ENCODE data around the gene YPEL2. TPM values are rescaled to one million over a fixed set of nuclear protein-coding genes. Genes with fewer than 3 reads are reported as not detected.

YPEL2 gene
- total RNA-seq, 1 experiment from 2014 or later = 6.1 TPM

GRCh38 chr17:59434429-59434828 is 103.0 kb downstream of the YPEL2 start:
- no peaks in the 10 kb centered on the region for H3K27me3 ChIP-seq (ENCODE audit: low read length)
- no peak overlapping the region for H3K9ac ChIP-seq (ENCODE audit: low read length)
- H3K4me2 ChIP-seq (ENCODE audit: low read depth, low read length, poor library complexity, severe bottlenecking) = no peak overlapping the region
- no peaks in the 10 kb centered on the region for H3K79me2 ChIP-seq (ENCODE audit: low read length)
- no peak overlapping the region for H3K4me3 ChIP-seq (ENCODE audit: low read length)
- peaks cover 57% of the 10 kb centered on the region for H3K4me1 ChIP-seq (ENCODE audit: low read length)
- no peaks in the 10 kb centered on the region for H3K9me3 ChIP-seq (ENCODE audit: low read length)
- H3K36me3 ChIP-seq (ENCODE audit: insufficient read depth, low read length) = no peaks in the 10 kb centered on the region
- H4K20me1 ChIP-seq (ENCODE audit: insufficient read depth, low read depth, low read length) = no peaks in the 10 kb centered on the region
- no peak overlapping the region for H3K27ac ChIP-seq (ENCODE audit: low read length)
- no peak for DNase-seq
- no peaks in the 10 kb centered on the region for H3K9me2 ChIP-seq (replicated peaks; ENCODE audit: insufficient read depth, low read length)
- H2AFZ ChIP-seq (ENCODE audit: low read length) = no peak overlapping the region

GRCh38 chr17:59435238-59435637 is 103.8 kb downstream of the YPEL2 start:
- no peak overlapping the region for H2AFZ ChIP-seq (ENCODE audit: low read length)
- H3K9me3 ChIP-seq (ENCODE audit: low read length) = no peaks in the 10 kb centered on the region
- H3K27me3 ChIP-seq (ENCODE audit: low read length) = no peaks in the 10 kb centered on the region
- no peak overlapping the region for H3K4me2 ChIP-seq (ENCODE audit: low read depth, low read length, poor library complexity, severe bottlenecking)
- no peak overlapping the region for H3K27ac ChIP-seq (ENCODE audit: low read length)
- no peak overlapping the region for H3K4me3 ChIP-seq (ENCODE audit: low read length)
- no peak for DNase-seq
- H3K36me3 ChIP-seq (ENCODE audit: insufficient read depth, low read length) = no peaks in the 10 kb centered on the region
- H3K9me2 ChIP-seq (replicated peaks; ENCODE audit: insufficient read depth, low read length) = no peaks in the 10 kb centered on the region
- no peaks in the 10 kb centered on the region for H3K79me2 ChIP-seq (ENCODE audit: low read length)
- H3K9ac ChIP-seq (ENCODE audit: low read length) = no peak overlapping the region
- H3K4me1 ChIP-seq (ENCODE audit: low read length) = peaks cover 65% of the 10 kb centered on the region
- no peaks in the 10 kb centered on the region for H4K20me1 ChIP-seq (ENCODE audit: insufficient read depth, low read depth, low read length)

GRCh38 chr17:59436900-59437299 is 105.4 kb downstream of the YPEL2 start:
- H3K9me2 ChIP-seq (replicated peaks; ENCODE audit: insufficient read depth, low read length) = no peaks in the 10 kb centered on the region
- H3K27me3 ChIP-seq (ENCODE audit: low read length) = no peaks in the 10 kb centered on the region
- no peak overlapping the region for H3K9ac ChIP-seq (ENCODE audit: low read length)
- H3K4me3 ChIP-seq (ENCODE audit: low read length) = no peak overlapping the region
- H4K20me1 ChIP-seq (ENCODE audit: insufficient read depth, low read depth, low read length) = no peaks in the 10 kb centered on the region
- no peaks in the 10 kb centered on the region for H3K36me3 ChIP-seq (ENCODE audit: insufficient read depth, low read length)
- no peak overlapping the region for H3K4me2 ChIP-seq (ENCODE audit: low read depth, low read length, poor library complexity, severe bottlenecking)
- no peaks in the 10 kb centered on the region for H3K9me3 ChIP-seq (ENCODE audit: low read length)
- no peaks in the 10 kb centered on the region for H3K79me2 ChIP-seq (ENCODE audit: low read length)
- no peak overlapping the region for H2AFZ ChIP-seq (ENCODE audit: low read length)
- DNase-seq = no peak
- no peak overlapping the region; the same call in 1 of the 2 replicates for H3K27ac ChIP-seq (ENCODE audit: low read length)
- H3K4me1 ChIP-seq (ENCODE audit: low read length) = peaks cover 58% of the 10 kb centered on the region

- DNase-seq = peak; percentile 80
- H2AFZ ChIP-seq (ENCODE audit: low read length) = peak overlapping the region; percentile 17; the same call in 1 of the 2 replicates
- no peaks in the 10 kb centered on the region for H3K36me3 ChIP-seq (ENCODE audit: insufficient read depth, low read length)
- H4K20me1 ChIP-seq (ENCODE audit: insufficient read depth, low read depth, low read length) = no peaks in the 10 kb centered on the region
- H3K27me3 ChIP-seq (ENCODE audit: low read length) = no peaks in the 10 kb centered on the region
- H3K4me1 ChIP-seq (ENCODE audit: low read length) = peaks cover 57% of the 10 kb centered on the region
- H3K9me2 ChIP-seq (replicated peaks; ENCODE audit: insufficient read depth, low read length) = no peaks in the 10 kb centered on the region
- H3K79me2 ChIP-seq (ENCODE audit: low read length) = no peaks in the 10 kb centered on the region
- peak overlapping the region; percentile 31 for H3K9ac ChIP-seq (ENCODE audit: low read length)
- peak overlapping the region; percentile 76 for H3K4me2 ChIP-seq (ENCODE audit: low read depth, low read length, poor library complexity, severe bottlenecking)
- no peaks in the 10 kb centered on the region for H3K9me3 ChIP-seq (ENCODE audit: low read length)
- peak overlapping the region; percentile 84 for H3K27ac ChIP-seq (ENCODE audit: low read length)
- H3K4me3 ChIP-seq (ENCODE audit: low read length) = peak overlapping the region; percentile 48
These were observed 106.4 kb downstream of the YPEL2 start for GRCh38 chr17:59437791-59438281.

GRCh38 chr17:59439262-59439661 is 107.8 kb downstream of the YPEL2 start:
- Histone ChIP-seq H3K36me3 (ENCODE audit: insufficient read depth, low read length) (no peaks in the 10 kb centered on the region), H3K79me2 (ENCODE audit: low read length) (no peaks in the 10 kb centered on the region), H3K27ac (ENCODE audit: low read length) (peak overlapping the region; percentile 84), H3K9me3 (ENCODE audit: low read length) (no peaks in the 10 kb centered on the region), H3K27me3 (ENCODE audit: low read length) (no peaks in the 10 kb centered on the region), H3K4me1 (ENCODE audit: low read length) (peaks cover 53% of the 10 kb centered on the region), H2AFZ (ENCODE audit: low read length) (no peak overlapping the region), H3K4me3 (ENCODE audit: low read length) (peak overlapping the region; percentile 48; the same call in 1 of the 2 replicates), H3K9me2 (replicated peaks; ENCODE audit: insufficient read depth, low read length) (no peaks in the 10 kb centered on the region), H4K20me1 (ENCODE audit: insufficient read depth, low read depth, low read length) (no peaks in the 10 kb centered on the region), H3K9ac (ENCODE audit: low read length) (peak overlapping the region; percentile 31; the same call in 1 of the 2 replicates), H3K4me2 (ENCODE audit: low read depth, low read length, poor library complexity, severe bottlenecking) (peak overlapping the region; percentile 76)
- peak; percentile 71 for DNase-seq

GRCh38 chr17:59439741-59440211 is 108.3 kb downstream of the YPEL2 start:
- peak overlapping the region; percentile 84 for H3K27ac ChIP-seq (ENCODE audit: low read length)
- no peaks in the 10 kb centered on the region for H3K36me3 ChIP-seq (ENCODE audit: insufficient read depth, low read length)
- H2AFZ ChIP-seq (ENCODE audit: low read length) = no peak overlapping the region
- no peak for DNase-seq
- peak overlapping the region; percentile 48; the same call in 1 of the 2 replicates for H3K4me3 ChIP-seq (ENCODE audit: low read length)
- H3K9me3 ChIP-seq (ENCODE audit: low read length) = no peaks in the 10 kb centered on the region
- no peaks in the 10 kb centered on the region for H3K27me3 ChIP-seq (ENCODE audit: low read length)
- H3K9me2 ChIP-seq (replicated peaks; ENCODE audit: insufficient read depth, low read length) = no peaks in the 10 kb centered on the region
- no peaks in the 10 kb centered on the region for H4K20me1 ChIP-seq (ENCODE audit: insufficient read depth, low read depth, low read length)
- H3K79me2 ChIP-seq (ENCODE audit: low read length) = no peaks in the 10 kb centered on the region
- peak overlapping the region; percentile 76 for H3K4me2 ChIP-seq (ENCODE audit: low read depth, low read length, poor library complexity, severe bottlenecking)
- H3K9ac ChIP-seq (ENCODE audit: low read length) = peak overlapping the region; percentile 31
- peaks cover 51% of the 10 kb centered on the region for H3K4me1 ChIP-seq (ENCODE audit: low read length)

- no peak overlapping the region for H3K27ac ChIP-seq (ENCODE audit: low read length)
- no peaks in the 10 kb centered on the region for H3K79me2 ChIP-seq (ENCODE audit: low read length)
- H3K4me2 ChIP-seq (ENCODE audit: low read depth, low read length, poor library complexity, severe bottlenecking) = no peak overlapping the region
- no peaks in the 10 kb centered on the region for H3K36me3 ChIP-seq (ENCODE audit: insufficient read depth, low read length)
- H3K9me3 ChIP-seq (ENCODE audit: low read length) = no peaks in the 10 kb centered on the region
- H3K9me2 ChIP-seq (replicated peaks; ENCODE audit: insufficient read depth, low read length) = no peaks in the 10 kb centered on the region
- DNase-seq = peak; percentile 93
- H4K20me1 ChIP-seq (ENCODE audit: insufficient read depth, low read depth, low read length) = no peaks in the 10 kb centered on the region
- peaks cover 46% of the 10 kb centered on the region for H3K4me1 ChIP-seq (ENCODE audit: low read length)
- H2AFZ ChIP-seq (ENCODE audit: low read length) = no peak overlapping the region
- no peak overlapping the region for H3K4me3 ChIP-seq (ENCODE audit: low read length)
- H3K27me3 ChIP-seq (ENCODE audit: low read length) = no peaks in the 10 kb centered on the region
- H3K9ac ChIP-seq (ENCODE audit: low read length) = no peak overlapping the region
These were observed 109.5 kb downstream of the YPEL2 start for GRCh38 chr17:59440757-59441463.

GRCh38 chr17:59441464-59442096 is 110.1 kb downstream of the YPEL2 start:
- no peaks in the 10 kb centered on the region for H3K79me2 ChIP-seq (ENCODE audit: low read length)
- no peaks in the 10 kb centered on the region for H4K20me1 ChIP-seq (ENCODE audit: insufficient read depth, low read depth, low read length)
- H3K36me3 ChIP-seq (ENCODE audit: insufficient read depth, low read length) = no peaks in the 10 kb centered on the region
- H3K9me2 ChIP-seq (replicated peaks; ENCODE audit: insufficient read depth, low read length) = no peaks in the 10 kb centered on the region
- H2AFZ ChIP-seq (ENCODE audit: low read length) = no peak overlapping the region
- peaks cover 46% of the 10 kb centered on the region for H3K4me1 ChIP-seq (ENCODE audit: low read length)
- no peak overlapping the region for H3K4me3 ChIP-seq (ENCODE audit: low read length)
- no peak overlapping the region for H3K9ac ChIP-seq (ENCODE audit: low read length)
- no peaks in the 10 kb centered on the region for H3K27me3 ChIP-seq (ENCODE audit: low read length)
- H3K4me2 ChIP-seq (ENCODE audit: low read depth, low read length, poor library complexity, severe bottlenecking) = no peak overlapping the region
- no peak for DNase-seq
- no peak overlapping the region for H3K27ac ChIP-seq (ENCODE audit: low read length)
- H3K9me3 ChIP-seq (ENCODE audit: low read length) = no peaks in the 10 kb centered on the region

Data from Karpas-422 (cell line).